Measurements from ENCODE around the gene SEC14L6.

The SEC14L6 gene

DNA sequence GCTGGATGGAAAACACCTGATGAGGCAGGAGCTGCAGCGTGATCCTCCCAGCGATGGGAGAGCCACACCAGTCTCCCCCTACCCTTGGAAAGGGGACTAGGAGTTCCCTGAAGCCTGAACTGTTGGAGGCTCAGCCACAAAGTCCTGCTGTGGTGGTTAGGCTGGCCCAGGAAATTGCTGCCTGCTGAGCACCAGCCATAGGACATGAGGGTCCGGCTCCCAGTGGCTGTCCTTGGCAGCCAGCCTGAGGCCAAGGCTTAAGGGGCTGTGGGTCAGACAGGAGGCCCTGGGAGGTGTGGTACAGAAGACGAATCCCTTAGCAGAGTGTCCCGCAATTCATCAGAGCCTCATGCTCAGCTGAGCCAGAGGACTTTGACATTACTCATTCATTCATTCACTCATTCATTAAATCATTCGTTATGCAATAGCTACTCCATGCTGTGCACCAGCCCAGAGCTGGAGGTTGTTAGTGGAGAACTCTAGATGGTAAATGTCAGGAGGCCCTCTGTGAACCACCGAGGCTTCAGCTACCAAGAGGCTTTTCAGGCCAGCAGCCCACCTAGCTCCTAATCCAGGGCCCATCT is 26.6 kb downstream of the SEC14L6 start:
- H3K27ac ChIP-seq: no peak overlapping the region
- no peak for TF ChIP-seq CTCF (IDR thresholded peaks at IDR 0.05)
- no peak for TF ChIP-seq ZFX (IDR thresholded peaks at IDR 0.05; ENCODE audit: borderline replicate concordance)

- no peak overlapping the region for H3K27ac ChIP-seq
- TF ChIP-seq CTCF (IDR thresholded peaks at IDR 0.05) (no peak), ZFX (IDR thresholded peaks at IDR 0.05; ENCODE audit: borderline replicate concordance) (no peak)
These were observed 29.8 kb downstream of the SEC14L6 start for GRCh38 chr22:30516731-30517130.

GRCh38 chr22:30516273-30516672 is 30.3 kb downstream of the SEC14L6 start:
- TF ChIP-seq ZFX (IDR thresholded peaks at IDR 0.05; ENCODE audit: borderline replicate concordance) (no peak), CTCF (IDR thresholded peaks at IDR 0.05) (no peak)
- H3K27ac ChIP-seq: no peak overlapping the region

DNA sequence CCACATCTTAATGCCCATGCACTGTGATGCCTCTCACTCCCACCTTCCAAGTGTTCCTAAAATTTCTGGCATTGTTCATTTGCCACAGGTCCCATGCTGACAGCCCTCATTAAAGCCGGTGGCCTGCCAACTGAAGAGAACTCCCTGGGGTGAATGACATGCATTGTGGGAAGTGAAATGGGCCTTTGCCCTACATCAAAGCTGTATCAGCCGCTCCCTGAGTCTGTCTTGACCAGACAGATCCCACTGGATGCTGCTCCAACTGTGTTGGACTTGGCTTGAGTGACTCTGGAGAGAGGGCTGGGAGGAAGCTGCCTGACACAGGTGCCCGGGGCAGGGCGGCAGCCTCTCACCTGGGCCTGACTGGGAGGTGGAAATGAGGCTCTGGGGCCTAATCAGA is 32.3 kb downstream of the SEC14L6 start:
- TF ChIP-seq ZFX (IDR thresholded peaks at IDR 0.05; ENCODE audit: borderline replicate concordance) (no peak), CTCF (IDR thresholded peaks at IDR 0.05) (no peak)
- no peak overlapping the region for H3K27ac ChIP-seq

DNA sequence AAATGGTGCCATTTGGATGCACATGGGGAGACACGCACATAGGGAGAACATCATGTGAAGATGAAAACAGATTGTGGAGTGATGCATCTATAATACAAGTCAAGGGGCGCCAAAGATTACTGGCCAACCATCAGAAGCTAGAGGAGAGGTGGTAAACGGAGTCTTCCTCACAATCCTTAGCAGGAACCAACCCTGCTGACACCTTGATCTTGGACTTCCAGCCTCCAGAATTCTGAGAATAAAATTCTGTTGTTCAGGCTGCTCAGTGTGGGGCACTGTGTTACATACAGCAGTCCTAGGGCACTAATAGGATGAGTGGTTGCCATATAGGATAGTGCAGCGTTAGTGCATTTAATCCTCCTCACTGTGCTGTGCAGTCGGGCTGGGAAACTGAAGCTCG is 33.1 kb downstream of the SEC14L6 start:
- H3K27ac ChIP-seq: no peak overlapping the region
- TF ChIP-seq CTCF (IDR thresholded peaks at IDR 0.05): no peak
- TF ChIP-seq ZFX (IDR thresholded peaks at IDR 0.05; ENCODE audit: borderline replicate concordance): no peak

GRCh38 chr22:30511911-30512310 is 34.6 kb downstream of the SEC14L6 start:
- no peak overlapping the region for H3K27ac ChIP-seq
- no peak for TF ChIP-seq CTCF (IDR thresholded peaks at IDR 0.05)
- no peak for TF ChIP-seq ZFX (IDR thresholded peaks at IDR 0.05; ENCODE audit: borderline replicate concordance)

- H3K27ac ChIP-seq: no peak overlapping the region
- TF ChIP-seq CTCF (IDR thresholded peaks at IDR 0.05) (no peak), ZFX (IDR thresholded peaks at IDR 0.05; ENCODE audit: borderline replicate concordance) (no peak)
These were observed 35.4 kb downstream of the SEC14L6 start for GRCh38 chr22:30511109-30511508.

All from 22Rv1 (cell line).